NCI-H510A treated with DMSO at 0.1 percent for 48 hours (cell line): ENCODE results near the gene ANKRD40CL.
A peak's percentile ranks its signal among the peaks of the same experiment; 100 is the strongest.

Experiments
- DNase-seq: peaks from one replicate; lab custom pipeline; 2025; lab: John Stamatoyannopoulos, UW

ANKRD40CL gene

DNA sequence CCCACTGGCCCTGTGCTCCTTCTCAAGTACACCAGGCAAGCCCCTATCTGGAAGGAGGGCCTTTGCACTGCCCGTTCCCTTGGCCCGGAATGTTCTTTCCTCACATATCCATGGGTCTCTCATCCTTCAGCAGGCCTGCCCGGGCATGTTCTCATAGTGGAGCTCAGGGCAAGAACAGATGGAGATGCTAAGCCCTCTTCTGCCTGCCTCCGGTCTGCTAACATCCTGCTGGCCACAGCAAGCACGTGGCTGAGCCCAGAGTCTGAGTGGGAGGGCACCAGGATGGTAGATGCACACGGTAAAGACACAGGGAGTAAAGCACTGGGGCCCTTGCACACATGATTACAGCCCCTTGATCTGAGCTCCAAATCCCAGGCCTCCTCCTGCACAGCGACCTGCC is 19.8 kb upstream of the ANKRD40CL start:
- peak; percentile 62 for DNase-seq

DNA sequence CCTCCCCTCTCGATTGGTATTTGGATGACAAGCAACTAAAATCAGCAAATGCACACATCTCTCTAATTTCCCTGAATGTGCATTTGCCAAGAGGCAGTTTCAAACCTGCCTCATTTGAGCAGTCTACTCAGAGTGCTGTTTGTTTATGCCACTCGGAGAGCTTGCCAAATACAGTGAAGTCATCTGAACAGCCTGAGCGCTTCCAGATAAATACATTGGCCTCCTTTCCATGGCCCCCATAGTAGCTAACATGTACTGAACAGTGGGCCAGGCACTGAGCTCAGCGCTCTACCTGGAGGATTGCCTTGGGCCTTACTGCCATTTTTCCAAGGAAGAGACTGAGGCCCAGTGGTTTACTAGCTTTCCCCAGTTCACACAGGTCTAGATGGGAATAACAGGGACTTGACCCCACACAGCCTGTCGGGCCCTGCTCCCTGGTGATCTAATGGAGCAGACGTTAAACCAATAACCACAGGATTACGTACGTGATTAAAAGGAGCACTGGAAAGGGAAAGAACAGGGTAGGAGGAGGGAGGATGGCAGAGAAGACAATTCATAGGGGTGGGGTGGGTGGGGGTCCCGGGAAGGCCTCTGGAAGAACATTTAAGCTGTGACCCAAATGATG is 18.7 kb upstream of the ANKRD40CL start:
- peak; percentile 21 for DNase-seq

DNA sequence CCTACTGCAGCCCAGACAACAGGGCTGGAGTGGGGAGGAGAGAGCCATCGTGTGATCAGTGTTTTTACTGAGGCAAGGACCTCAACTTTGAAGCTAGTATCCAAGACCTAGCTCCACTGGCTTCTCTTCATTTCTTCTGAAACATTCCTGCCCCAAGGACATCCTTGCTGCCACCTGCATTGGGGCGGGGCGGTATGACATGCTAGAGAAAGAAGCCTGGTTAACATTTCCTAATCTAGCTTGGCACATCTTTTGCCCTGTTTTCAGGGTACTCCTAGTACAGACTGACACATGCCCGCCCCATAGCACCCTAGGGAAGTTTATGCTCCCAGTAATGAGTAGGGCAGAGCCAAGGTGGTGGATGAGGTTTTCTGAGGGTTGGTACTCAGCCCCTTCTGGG is 17.8 kb upstream of the ANKRD40CL start:
- DNase-seq, result no peak

DNA sequence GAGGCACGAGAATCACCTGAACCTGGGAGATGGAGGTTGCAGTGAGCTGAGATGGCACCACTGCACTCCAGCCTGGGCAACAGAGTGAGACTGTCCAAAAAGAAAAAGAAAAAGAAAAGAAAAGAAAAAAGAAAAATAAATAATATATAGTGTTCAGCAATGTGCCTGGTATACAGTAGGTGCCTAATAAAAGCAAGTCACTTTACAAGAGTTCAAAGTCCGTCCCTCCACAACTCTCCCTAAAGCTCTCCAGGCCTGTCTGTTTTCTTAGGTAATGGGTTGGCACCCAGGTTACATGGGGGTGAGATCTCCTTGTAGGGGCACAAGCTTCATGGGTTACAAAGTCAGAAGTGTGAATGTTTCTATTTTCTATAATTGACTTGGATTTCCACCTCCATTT is 16.6 kb upstream of the ANKRD40CL start:
- DNase-seq, result no peak

DNA sequence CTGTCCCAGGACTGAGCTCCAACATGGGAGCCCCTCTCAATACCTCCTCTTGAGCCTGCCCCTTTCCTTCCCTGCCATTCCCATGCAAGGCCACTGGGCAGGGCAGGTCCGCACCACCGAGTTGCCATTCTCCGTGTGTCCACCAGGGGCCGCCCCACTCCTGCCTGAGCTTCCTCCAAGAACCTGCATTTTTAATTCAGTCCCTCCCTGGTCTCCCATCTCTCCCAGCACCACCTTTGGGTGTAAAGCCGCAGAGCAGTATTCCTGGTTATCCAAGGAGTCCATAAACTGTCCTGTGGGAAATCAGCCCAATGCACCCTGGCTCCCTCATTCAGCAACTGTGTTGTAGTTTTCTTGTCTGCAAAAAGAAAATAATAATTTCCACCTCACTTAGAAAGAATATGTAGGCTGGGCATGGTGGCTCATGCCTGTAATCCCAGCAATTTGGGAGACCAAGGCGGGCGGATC is 15.9 kb upstream of the ANKRD40CL start:
- DNase-seq, result peak; percentile 90

DNA sequence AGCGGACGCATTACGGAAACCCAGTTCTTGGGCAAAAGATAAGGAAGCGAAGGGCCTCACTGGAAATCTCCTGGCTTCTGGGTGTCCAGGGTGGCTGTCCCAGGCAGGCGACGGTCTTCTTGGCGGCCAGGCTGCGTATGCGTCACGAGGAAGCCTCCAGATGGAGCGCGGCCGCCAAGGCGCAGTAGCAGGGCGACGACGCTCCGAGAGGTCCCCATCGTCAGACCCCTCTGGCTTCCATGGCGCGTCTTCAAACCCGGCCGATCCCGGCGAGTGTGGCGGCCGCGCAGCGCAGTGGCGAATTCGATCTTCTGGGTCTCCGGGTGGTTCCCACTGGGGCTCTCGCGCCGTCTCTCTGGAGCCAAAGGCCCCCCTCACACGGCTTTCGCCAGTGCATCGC is 13.8 kb upstream of the ANKRD40CL start:
- DNase-seq, result no peak

DNA sequence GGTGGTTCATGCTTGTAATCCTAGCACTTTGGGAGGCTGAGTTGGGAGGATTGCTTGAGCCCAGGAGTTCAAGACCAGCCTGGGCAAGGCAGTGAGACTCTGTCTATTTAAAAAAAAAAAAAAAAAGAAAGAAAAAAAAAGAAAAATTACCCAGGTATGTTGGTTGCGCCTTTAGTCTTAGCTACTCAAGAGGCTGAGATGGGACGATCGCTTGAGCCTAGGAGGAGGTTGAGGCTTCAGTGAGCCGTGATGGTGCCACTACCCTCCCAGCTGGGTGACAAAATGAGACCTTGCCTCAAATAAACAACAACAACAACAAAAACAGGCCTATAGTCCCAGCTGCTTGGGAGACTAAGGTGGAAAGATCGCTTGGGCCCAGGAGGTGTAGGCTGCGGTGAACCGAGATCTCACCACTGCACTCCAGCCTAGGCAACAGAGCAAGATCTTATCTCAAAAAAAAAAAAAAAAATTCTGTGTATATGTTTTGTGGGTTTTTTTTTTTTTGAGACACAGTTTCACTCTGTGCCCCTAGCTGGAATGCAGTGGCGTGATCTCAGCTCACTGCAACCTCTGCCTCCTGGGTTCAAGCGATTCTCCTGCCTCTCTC is 12.5 kb upstream of the ANKRD40CL start:
- no peak for DNase-seq

DNA sequence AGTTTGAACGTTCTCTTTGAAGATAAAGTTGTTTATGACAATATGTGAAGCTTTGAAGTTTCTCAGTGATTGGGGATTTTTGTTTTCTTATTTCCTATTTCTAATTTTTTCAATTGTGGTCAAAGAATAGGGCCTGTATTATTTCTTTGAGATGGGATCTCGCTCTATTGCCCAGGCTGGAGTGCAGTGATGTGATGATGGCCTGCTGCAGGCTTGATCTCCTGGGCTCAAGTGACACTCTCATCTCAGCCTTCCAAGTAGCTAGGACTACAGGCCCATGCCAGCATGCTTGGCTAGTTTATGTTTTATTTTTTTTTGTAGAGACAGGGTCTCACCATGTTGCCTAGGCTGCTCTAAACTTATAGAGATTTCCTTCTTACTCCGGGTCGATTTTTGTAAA is 11.7 kb upstream of the ANKRD40CL start:
- DNase-seq, result no peak

DNA sequence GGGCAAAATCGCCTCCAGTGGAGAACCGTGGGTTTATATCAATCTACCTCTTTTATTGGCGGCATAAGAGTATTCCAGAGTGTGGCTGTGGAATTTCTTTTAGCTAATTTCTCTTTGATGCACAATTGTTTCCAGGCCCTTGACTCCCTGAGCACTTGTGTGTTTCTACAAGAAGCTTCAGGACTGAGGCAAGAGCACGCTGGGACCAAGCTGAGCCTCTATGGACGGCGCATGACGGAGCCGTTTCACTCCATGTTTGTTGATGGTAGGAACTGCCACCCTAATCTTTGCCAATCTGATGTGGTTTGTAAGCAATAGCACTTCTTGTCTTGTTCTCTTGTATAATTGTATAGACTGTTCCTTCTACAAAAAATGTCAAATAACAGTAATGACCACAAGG is 11.2 kb upstream of the ANKRD40CL start:
- no peak for DNase-seq

DNA sequence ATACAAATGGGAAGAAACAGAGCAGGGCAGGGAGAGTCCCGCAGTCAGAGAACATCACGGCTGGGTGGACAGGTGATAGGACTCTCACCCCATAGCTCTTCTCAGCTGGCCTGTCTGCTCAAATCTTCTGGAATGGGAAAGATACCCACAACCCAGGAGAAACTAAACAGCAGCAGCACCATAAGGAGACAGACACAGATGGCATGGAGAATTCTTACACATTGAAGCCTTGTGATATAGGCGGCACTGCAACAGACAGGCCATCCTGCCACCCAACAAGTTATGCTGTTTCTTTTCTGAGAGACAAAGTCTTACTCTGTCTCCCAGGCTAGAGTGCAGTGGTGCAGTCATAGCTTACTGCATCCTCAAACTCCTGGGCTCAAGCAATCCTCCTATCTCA is 8.6 kb upstream of the ANKRD40CL start:
- DNase-seq, result no peak

DNA sequence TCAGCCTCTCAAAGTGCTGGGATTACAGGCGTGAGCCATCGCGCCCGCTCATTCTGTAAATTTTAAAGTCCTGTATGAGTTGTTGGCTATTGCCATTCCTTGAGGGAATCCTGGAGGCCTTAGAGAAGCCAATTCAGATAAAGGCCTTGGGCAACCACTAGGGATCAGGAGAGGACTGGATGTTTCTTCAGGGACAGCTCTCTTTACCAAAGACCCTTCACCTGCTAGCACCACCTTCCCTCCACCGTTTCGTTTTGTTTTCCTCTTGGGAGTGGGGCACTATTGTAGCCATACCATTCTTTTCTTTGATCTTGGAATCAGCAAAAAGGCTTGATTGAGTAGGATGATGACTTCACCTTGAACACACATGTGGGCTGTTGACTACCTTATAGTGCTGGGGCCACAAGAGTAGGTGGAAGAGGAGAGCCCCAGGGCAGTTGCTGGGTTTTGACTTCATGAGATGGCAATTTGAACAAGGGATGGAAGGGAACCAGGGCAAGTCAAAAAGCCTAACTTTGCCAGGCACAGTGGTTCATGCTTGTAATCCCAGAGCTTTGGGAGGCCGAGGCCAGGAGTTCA is 7.0 kb upstream of the ANKRD40CL start:
- DNase-seq, result no peak

DNA sequence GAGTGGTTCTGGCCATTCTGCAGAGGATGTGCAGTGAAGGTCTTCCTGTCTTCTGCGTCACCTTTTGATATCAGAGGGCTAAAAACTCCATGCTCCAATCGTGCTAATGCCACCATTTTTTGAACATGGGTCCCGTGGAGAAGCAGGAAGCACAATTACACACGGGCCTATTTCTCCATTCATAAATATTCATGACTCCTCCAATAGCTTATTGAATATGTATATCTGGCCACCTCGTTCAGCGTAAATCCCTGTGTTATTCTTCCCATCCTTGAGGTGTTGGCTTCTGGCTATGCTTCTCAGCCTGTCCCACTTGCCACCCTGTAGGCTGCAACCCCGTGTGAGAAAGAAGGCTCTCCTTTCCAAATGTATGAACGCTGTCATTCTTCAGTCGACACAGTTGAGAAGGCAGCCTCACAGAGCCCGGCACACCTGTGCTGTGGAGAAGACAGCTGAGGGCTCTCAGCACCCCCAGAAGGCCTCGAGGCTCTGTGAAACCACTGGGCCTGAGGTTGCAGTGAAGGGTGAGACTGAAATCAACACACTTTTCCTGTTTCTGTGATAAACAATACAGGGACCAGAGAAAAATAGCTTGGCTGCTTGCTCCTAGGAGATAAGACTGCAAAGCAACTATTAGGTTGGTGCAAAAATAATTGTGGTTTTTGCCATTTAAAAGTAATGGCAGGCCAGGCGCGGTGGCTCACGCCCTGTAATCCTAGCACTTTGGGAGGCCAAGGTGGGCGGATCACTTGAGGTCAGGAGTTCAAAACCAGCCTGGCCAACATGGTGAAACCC is 4.9 kb upstream of the ANKRD40CL start:
- no peak for DNase-seq

DNA sequence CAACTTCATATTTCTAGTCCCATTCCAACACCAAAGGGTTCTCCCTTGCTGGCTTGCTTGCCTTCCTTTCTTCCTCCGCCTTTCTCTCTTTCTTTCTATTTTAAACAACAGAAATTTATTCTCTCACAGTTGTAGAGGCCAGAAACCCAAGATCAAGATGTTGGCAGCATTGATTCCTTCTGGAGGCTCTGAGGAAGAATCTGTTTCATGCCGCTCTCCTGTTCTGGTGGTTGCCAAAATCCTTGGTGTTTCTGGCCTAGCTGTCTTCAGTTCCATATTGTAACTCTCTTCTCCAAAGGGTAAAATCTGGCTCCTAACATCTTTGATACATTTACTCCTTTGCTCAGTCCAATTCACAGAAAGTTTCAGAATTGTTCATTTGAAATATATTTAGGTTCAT is 3.0 kb upstream of the ANKRD40CL start:
- DNase-seq, result no peak

DNA sequence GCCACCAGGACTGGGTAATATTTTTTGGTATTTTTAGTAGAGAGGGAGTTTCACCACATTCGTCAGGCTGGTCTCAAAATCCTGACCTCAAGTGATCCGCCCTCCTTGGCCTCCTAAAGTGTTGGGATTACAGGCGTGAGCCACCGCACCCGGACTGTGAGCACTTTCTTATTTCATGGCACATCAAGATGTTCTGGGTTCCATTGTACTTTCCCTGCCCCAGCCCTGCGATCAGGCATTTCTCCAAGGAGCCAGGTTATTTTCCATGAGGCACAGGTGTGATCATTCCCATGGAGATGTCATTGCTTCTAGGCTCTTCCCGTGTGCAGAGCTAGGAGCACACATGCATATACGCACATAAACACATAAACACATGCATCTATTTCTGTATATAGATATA is 2.6 kb upstream of the ANKRD40CL start:
- no peak for DNase-seq

DNA sequence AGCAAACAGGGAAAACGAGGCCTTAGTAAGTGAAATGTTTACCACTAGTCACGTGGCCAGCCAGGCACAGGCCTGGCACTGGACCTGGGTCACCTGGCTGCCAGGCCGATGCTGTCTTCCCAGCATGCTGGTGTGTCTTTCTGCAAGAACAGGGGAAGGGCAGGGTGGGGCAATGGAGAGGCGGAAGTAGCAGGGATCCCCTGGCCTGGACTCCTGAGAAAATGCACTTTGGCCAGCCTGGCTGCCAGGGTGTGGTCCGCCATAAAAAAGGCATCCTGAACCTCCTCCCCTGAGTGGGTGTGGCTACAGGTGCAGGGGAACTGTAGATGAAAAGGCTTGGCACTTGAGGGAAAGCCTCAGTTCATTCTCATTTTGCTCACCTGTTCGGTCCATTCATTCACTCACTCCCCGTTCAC is 1.0 kb upstream of the ANKRD40CL start:
- peak; percentile 74 for DNase-seq

DNA sequence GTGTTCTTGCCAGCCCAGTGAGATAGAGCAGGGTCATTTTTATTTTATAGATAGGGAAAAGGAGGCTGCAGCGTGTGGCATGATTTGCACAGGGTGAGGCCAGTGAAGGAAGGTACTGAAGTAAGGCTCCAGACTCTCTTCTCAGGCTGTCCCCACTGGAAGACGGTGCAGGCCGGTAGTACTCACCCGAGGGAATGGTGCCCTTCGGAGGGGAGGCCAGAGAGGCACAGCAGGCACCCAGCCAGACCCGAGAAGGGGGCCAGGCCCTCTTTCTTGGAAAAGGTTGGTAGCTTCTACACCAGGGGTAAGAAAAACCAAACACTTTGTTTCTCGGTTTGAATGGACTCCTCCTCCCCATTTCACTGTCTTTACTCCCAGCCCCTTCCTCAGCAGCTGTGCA is 288 bp downstream of the ANKRD40CL start:
- no peak for DNase-seq

DNA sequence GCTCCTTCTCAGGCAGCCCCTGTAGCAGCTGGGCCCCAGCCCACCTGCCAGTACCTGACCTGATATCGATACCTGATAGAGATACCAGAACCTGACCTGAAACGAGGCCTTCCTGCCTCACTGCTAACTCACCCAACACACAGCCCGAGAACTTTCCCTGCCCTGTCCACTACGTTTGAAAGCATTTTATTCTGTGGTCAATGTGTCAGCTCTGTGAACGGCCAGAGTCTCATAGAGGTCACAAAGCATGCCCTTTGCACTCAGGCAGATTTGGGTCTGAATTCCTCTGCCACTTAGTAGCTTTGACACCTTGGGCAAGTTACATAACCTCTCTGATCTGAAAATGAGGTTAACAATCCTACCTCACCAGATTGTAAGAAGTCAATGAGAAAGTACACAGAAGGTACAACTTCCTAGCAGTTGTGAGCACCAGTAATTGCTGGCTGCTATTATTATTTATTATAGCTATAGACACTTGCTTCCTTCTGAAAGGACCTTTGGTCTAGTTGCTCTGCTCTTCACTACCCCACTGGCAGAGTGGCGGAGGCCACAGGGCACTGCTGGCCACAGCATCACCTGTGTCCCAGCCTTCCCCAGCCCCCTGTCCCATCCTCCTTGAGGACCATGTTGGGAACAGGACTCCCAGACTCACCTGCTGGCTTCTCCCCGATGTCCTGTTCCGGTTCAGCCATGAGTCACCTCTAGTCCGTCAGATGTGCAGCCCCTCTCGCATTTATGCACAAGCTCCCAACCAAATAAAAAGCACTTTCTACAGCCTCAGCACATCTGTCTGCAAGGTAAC is 895 bp downstream of the ANKRD40CL start:
- no peak for DNase-seq

DNA sequence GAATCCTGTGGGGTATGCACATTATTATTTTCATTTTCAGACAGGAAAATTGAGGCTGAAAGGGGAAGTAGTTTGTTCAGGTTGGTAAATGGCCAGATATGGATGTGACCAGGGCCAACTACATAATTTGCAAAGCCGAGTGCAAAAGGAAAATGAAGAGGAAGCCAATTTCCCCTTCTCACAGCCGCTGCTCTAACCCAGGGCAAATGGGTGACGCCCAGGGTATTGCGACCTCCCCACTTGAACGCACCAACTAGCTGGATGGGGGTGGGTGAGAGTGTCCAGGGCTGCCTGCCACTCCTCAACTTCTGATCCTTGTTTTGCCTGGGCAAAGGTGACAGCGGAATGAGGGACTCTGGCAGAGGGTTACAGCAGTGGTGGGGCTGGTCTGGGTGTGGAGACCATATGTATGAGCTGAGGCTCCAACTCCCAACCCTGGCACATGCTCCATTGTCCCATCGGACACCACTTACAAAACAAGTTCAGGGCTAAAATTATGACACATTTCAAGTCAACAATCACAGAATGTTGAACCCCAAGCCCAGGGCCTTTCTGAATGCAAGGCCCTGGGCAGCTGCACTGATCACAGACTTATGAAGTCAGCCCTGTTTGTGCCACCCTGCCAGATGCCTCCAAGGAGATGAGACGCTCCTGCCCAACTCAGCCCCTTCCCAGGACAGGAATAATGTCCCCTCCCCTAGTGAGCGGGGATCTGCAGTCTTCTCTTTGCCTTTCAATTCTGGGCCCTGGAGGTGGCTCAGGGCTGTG is 1.7 kb downstream of the ANKRD40CL start:
- no peak for DNase-seq

DNA sequence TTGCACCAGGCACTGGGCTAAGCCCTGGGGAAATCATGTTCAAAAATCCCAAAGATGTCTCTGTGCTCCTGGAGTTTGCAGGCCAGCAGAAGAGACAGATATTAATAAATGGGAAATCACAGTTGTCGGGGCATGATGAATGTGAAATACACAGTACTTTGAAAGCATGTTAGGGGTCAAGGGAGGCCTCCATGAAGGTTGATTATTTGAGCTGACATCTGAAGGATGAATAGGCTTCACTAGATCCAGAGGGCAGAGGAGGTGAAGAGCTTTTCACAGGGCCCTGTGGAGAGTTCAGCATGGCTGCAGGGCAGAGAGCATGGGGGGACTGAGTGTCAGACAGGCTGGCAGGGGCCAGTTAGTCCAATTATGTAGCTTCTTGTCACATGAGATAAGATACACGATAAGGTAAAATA is 2.6 kb downstream of the ANKRD40CL start:
- no peak for DNase-seq

DNA sequence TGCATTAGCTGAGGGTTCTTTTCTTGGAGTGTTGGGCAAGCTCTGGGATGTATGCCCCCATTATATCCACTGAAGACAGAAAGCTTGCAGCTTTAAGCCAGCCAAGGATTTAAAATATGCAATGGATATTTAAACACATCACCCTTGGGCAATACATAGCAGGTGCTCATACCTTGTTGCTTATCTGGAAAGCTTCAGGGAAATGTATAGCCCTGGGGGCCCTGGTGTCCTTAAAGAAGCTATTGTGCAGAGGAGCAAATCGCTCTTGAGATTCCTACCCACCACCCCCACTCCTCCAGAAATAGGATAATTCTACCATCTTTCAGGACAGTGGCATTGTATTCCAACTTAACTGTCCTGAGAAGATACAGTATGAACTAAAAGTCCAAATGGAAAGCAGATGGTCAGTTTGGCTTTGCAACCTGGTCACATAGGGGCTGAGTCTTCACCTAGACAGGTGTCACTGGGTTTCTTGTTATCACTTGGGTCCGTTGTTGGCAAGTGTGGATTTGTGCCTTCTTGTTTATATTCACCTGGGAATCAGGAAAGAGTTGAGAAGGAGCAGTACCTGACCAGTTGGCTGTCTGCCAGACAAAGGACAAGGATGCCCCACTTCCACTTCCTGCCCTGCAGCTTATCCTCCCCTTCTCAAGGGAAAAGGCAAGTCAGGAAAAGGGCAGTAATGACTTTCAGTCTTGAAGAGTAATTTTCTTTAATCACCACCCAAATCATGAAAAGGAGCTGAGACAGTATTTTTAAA is 3.4 kb downstream of the ANKRD40CL start:
- peak; percentile 66 for DNase-seq

DNA sequence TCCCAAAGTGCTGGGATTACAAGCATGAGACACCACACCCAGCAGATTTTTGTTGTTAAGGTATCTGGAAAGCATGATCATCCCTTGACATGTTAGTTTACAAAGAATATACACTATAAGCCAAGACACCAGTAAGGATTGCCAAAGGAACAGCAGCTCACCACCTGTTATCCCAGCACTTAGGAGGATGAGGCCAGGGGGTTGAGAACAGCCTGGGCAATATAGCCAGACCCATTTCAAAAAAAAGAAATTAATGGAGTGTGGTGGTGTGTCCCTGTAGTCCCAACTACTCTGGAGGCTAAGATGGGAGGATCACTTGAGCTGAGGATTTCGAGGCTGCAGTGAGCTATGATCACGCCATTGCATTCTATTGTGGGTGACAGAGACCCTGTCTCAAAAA is 5.1 kb downstream of the ANKRD40CL start:
- DNase-seq, result no peak
